Panc1 (cell line): ENCODE measurements around the gene CA5B. TPM values are rescaled to one million over a fixed set of nuclear protein-coding genes. Genes with fewer than 3 reads are reported as not detected.

Experiments
- ATAC-seq: fragments of 200-7000 bp; cut with Tn5 transposase; 2 replicates; pipeline ENCODE4 v1.9.1; 2020; ENCODE audit warnings: mild to moderate bottlenecking, moderate library complexity
- BruUV-seq: library from RNA; stranded (reverse); fragments of 400-500 nt; replicated peaks from 2 replicates; lab custom pipeline; 2021; lab: Mats Ljungman, UMichigan
- CTCF ChIA-PET: fragments of 300-600 bp; sonication (Branson Sonifier 250); formaldehyde crosslinking; loops from one replicate; lab custom pipeline; 2022; ENCODE audit warnings: antibody characterized with exemption; lab: Charles Lee
- POLR2A ChIA-PET: fragments of 300-600 bp; sonication (Branson Sonifier 250); formaldehyde crosslinking; loops from one replicate; lab custom pipeline; 2022; ENCODE audit warnings: antibody characterized with exemption; lab: Charles Lee
- DNase-seq: peaks from one replicate; pipeline ENCODE4 v3.0.0-alpha.2; 2010; ENCODE audit warnings: low read depth, low spot score
- H3K27ac ChIP-seq: 2 replicates; pipeline ENCODE4 v1.5.1; 2011; ENCODE audit warnings: mild to moderate bottlenecking, low read length, inconsistent platforms
- H3K27me3 ChIP-seq: fragments of 200-500 bp; sonication (Bioruptor generic); 2 replicates; pipeline ENCODE4 v1.6.0; 2014; ENCODE audit warnings: low read length, inconsistent platforms; ENCODE audit not compliant: control insufficient read depth, insufficient read depth
- H3K36me3 ChIP-seq: fragments of 200-500 bp; sonication (Bioruptor generic); 2 replicates; pipeline ENCODE4 v1.5.1; 2014; ENCODE audit warnings: inconsistent platforms, mild to moderate bottlenecking, low read length, moderate library complexity; ENCODE audit not compliant: control insufficient read depth, insufficient read depth
- H3K4me1 ChIP-seq: 2 replicates; pipeline ENCODE4 v1.5.1; 2011; ENCODE audit warnings: inconsistent platforms, mild to moderate bottlenecking, low read length, moderate library complexity; ENCODE audit not compliant: control insufficient read depth, insufficient read depth
- H3K4me3 ChIP-seq, 2 experiments: 2 replicates each; pipeline ENCODE4 v1.5.1; 2011 to 2012; ENCODE audit warnings: low read depth in 2 of 2, low read length in 2 of 2, mild to moderate bottlenecking in 2 of 2, inconsistent platforms in 1 of 2, moderate library complexity in 1 of 2
- H3K9me3 ChIP-seq: fragments of 200-500 bp; sonication (Bioruptor generic); 2 replicates; pipeline ENCODE4 v1.5.1; 2014; ENCODE audit warnings: low read depth, mild to moderate bottlenecking, inconsistent platforms, low read length, moderate library complexity; ENCODE audit not compliant: control insufficient read depth, insufficient read depth
- POLR2AphosphoS5 ChIP-seq: IDR thresholded peaks from 2 replicates; pipeline ENCODE4 v1.6.1; 2012; ENCODE audit warnings: mild to moderate bottlenecking, low read depth, low read length, moderate library complexity
- SIN3A ChIP-seq: IDR thresholded peaks from 2 replicates; pipeline ENCODE4 v1.6.1; 2012; ENCODE audit warnings: low read depth, mild to moderate bottlenecking, low read length, moderate library complexity, borderline replicate concordance; ENCODE audit not compliant: insufficient read depth
- TCF7L2 ChIP-seq: IDR thresholded peaks from 2 replicates; pipeline ENCODE4 v1.6.1; 2011; ENCODE audit warnings: mild to moderate bottlenecking, low read depth, low read length, inconsistent platforms
- in situ Hi-C: cut with HindIII; loops from 2 replicates; pipeline ENCODE4 v1.10.0; 2016; ENCODE audit warnings: low sequenced_read_pairs, low pct_unique_long_range_greater_than_20kb
- intact Hi-C: fragments of 100-400 bp; cut with micrococcal nuclease; formaldehyde crosslinking; loops from one replicate; pipeline ENCODE4 v1.10.0; 2022; ENCODE audit not compliant: unreplicated experiment
- total RNA-seq: library from RNA; stranded (reverse); gene quantifications from one replicate; pipeline ENCODE4 v1.2.1, GENCODE V29; 2021; ENCODE audit not compliant: unreplicated experiment
- TF ChIP-seq, protein P1 (sequence below), 2 experiments: IDR thresholded peaks; 2 replicates each; pipeline ENCODE4 v1.6.1; 2011 to 2012; ENCODE audit warnings: low read depth in 2 of 2, control low read depth in 1 of 2, low read length in 1 of 2, mild to moderate bottlenecking in 1 of 2, moderate library complexity in 1 of 2; ENCODE audit not compliant: insufficient read depth in 1 of 2
- TF ChIP-seq, protein P2 (sequence below): fragments of 450-650 bp; IDR thresholded peaks from 2 replicates; pipeline ENCODE4 v1.5.1; 2017; ENCODE audit warnings: mild to moderate bottlenecking

Gene CA5B
- total RNA-seq, 1 experiment from 2014 or later, result 6.8 TPM

DNA sequence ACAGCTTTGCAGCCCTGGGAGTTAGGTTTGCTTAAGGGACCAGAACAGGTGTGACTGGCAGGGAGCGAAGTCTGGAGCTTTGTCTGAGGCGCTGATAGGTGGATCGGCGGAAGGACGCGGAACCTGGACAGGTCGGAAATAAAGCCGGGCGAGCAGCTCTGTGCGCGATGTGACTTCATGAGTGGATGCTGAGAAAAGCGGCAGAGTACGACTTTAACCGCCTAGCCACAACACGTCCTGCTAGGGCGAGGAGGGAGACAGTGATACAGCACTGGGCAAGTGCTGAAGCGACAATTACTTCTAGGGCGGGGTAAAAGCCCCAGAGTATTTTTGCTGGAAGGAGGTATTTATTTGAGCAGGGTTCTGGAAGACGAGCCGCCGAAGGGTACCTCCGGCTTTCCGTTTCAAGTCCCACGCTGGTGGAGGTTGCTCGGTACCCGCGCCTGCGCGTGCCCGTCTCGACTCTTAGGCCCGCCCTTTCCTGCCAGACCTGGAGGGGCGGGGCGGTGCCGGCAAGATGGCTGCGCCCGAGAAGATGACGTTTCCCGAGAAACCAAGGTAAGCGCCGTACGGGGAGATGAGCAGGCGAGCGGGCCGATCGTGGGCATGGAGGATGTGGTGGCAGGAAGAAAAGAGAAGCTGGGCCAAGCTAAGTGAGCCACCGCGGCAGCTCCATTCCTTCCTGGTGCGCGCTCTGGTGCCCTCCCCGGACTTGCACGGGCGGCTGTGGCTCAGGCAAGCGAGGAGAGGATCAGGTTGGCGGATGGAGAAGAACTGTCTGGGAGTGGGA, 52.1 kb downstream of the CA5B start, which contains the start of gene ZRSR2:
Gene ZRSR2, plus strand, starts transcription at position 506 of the 790 bp plus-strand sequence. Its CDS starts 12 bp downstream, at position 518.
- CTCF ChIA-PET, result no interaction called here

DNA sequence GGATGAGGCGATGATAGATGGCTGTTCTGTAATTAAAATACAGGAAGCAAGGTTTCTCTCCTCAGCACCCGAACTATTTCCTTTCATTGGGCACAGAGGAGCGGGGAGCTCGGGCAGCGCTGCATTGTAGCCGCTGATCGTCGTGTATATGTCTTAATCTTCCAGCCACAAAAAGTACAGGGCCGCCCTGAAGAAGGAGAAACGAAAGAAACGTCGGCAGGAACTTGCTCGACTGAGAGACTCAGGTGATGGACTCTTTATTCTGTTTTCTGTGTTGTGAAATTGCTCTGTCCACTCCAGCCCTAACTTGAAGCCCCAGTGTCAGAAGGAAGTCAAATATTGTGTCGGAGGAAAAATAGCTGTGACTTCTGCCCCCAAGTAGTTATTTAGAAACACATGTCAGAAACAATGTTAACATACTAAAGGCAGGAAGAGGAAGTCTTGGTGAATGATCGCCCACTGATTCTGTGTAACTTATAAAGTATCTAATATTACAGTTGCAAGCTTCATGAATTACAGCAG, 52.8 kb downstream of the CA5B start:
- DNase-seq (no peak), ATAC-seq (peak; percentile 39; the same call in 1 of the 2 replicates)
- intact Hi-C loops, result no loop called here
- Histone ChIP-seq H3K4me1 (no peaks in the 10 kb centered on the region), H3K27ac (peak overlapping the region; percentile 74), H3K4me3 (peak overlapping the region; percentile 71 to 73), H3K27me3 (no peaks in the 10 kb centered on the region), H3K36me3 (no peaks in the 10 kb centered on the region), H3K9me3 (no peaks in the 10 kb centered on the region)
- CTCF ChIA-PET, result interaction anchor here (0.6 kb wide), 1 partner anchor 359 kb away, joined by 3 read pairs; no protein-coding TSS in a partner anchor
- in situ Hi-C loops, result no loop called here
- TSS peak; percentile 93 for BruUV-seq
- TF ChIP-seq POLR2AphosphoS5 (no peak), SIN3A (no peak), TCF7L2 (no peak)
- TF ChIP-seq, protein P1, sequence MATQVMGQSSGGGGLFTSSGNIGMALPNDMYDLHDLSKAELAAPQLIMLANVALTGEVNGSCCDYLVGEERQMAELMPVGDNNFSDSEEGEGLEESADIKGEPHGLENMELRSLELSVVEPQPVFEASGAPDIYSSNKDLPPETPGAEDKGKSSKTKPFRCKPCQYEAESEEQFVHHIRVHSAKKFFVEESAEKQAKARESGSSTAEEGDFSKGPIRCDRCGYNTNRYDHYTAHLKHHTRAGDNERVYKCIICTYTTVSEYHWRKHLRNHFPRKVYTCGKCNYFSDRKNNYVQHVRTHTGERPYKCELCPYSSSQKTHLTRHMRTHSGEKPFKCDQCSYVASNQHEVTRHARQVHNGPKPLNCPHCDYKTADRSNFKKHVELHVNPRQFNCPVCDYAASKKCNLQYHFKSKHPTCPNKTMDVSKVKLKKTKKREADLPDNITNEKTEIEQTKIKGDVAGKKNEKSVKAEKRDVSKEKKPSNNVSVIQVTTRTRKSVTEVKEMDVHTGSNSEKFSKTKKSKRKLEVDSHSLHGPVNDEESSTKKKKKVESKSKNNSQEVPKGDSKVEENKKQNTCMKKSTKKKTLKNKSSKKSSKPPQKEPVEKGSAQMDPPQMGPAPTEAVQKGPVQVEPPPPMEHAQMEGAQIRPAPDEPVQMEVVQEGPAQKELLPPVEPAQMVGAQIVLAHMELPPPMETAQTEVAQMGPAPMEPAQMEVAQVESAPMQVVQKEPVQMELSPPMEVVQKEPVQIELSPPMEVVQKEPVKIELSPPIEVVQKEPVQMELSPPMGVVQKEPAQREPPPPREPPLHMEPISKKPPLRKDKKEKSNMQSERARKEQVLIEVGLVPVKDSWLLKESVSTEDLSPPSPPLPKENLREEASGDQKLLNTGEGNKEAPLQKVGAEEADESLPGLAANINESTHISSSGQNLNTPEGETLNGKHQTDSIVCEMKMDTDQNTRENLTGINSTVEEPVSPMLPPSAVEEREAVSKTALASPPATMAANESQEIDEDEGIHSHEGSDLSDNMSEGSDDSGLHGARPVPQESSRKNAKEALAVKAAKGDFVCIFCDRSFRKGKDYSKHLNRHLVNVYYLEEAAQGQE (IDR thresholded peaks at IDR 0.05; ENCODE audit: insufficient read depth in 1 of 2, low read depth in 2 of 2, low read length in 1 of 2), result no peak
- TF ChIP-seq, protein P2, sequence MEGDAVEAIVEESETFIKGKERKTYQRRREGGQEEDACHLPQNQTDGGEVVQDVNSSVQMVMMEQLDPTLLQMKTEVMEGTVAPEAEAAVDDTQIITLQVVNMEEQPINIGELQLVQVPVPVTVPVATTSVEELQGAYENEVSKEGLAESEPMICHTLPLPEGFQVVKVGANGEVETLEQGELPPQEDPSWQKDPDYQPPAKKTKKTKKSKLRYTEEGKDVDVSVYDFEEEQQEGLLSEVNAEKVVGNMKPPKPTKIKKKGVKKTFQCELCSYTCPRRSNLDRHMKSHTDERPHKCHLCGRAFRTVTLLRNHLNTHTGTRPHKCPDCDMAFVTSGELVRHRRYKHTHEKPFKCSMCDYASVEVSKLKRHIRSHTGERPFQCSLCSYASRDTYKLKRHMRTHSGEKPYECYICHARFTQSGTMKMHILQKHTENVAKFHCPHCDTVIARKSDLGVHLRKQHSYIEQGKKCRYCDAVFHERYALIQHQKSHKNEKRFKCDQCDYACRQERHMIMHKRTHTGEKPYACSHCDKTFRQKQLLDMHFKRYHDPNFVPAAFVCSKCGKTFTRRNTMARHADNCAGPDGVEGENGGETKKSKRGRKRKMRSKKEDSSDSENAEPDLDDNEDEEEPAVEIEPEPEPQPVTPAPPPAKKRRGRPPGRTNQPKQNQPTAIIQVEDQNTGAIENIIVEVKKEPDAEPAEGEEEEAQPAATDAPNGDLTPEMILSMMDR, result no peak
- POLR2A ChIA-PET, result no interaction called here

More for the DNA sequence above, 52.1 kb downstream of the CA5B start, which contains the start of gene ZRSR2:
- TF ChIP-seq, protein P2, result no peak
- TF ChIP-seq SIN3A, result no peak
- TF ChIP-seq, protein P1 (IDR thresholded peaks at IDR 0.05; ENCODE audit: insufficient read depth in 1 of 2, low read depth in 2 of 2, low read length in 1 of 2), result no peak
- TF ChIP-seq POLR2AphosphoS5, result peak; percentile 46; the same call in 1 of the 2 replicates
- no peak for TF ChIP-seq TCF7L2
- H3K4me3 ChIP-seq, result peak within 1 kb of the TSS; percentile 71 to 73
- peak within 1 kb of the TSS; percentile 74 for H3K27ac ChIP-seq
- no TSS peak for BruUV-seq
- DNase-seq (peak; percentile 8), ATAC-seq (peak; percentile 98)
- POLR2A ChIA-PET, result no interaction called here
- H3K27me3 ChIP-seq, result no peaks in the 10 kb centered on the region
- no peaks in the 10 kb centered on the region for H3K4me1 ChIP-seq
- H3K36me3 ChIP-seq, result no peaks in the 10 kb centered on the region
- intact Hi-C loops (no loop called here), in situ Hi-C loops (no loop called here)
- no peaks in the 10 kb centered on the region for H3K9me3 ChIP-seq
